Activated CD4-positive, alpha-beta T cell treated with anti-CD3 and anti-CD28 coated beads, Interleukin-2, amount 10 ng/mL, durations not matched to agents 7 days and 5 days (primary cell): ENCODE results near the gene ANTXRL. TPM values are rescaled to one million over a fixed set of nuclear protein-coding genes. Genes with fewer than 3 reads are reported as not detected.
"Not testable (repeated sequence)": the region's sequence is repeated elsewhere in the genome, so short reads cannot be mapped to it uniquely, and the experiment has no call there.

Experiments used
- CTCF ChIA-PET: fragments of 350-600 bp; sonication (Branson Sonifier 250); formaldehyde crosslinking; loops from one replicate; lab custom pipeline; 2021; ENCODE audit warnings: antibody characterized with exemption; lab: Charles Lee
- POLR2A ChIA-PET: fragments of 350-600 bp; sonication (Branson Sonifier 250); formaldehyde crosslinking; loops from one replicate; lab custom pipeline; 2021; ENCODE audit warnings: antibody characterized with exemption; lab: Charles Lee
- DNase-seq: peaks from one replicate; pipeline ENCODE4 v3.0.0-alpha.2; 2020
- H3K27ac Mint-ChIP-seq: one replicate; pipeline ENCODE4 v1.8.0; 2021; ENCODE audit warnings: mild to moderate bottlenecking, moderate library complexity, mixed read lengths
- H3K27me3 Mint-ChIP-seq: one replicate; pipeline ENCODE4 v1.8.0; 2021; ENCODE audit warnings: mixed read lengths
- H3K36me3 Mint-ChIP-seq: one replicate; pipeline ENCODE4 v1.8.0; 2021; ENCODE audit warnings: low read depth, mixed read lengths
- H3K4me1 Mint-ChIP-seq: one replicate; pipeline ENCODE4 v1.8.0; 2021; ENCODE audit warnings: mixed read lengths
- H3K4me3 Mint-ChIP-seq: one replicate; pipeline ENCODE4 v1.8.0; 2021; ENCODE audit warnings: mild to moderate bottlenecking, moderate library complexity, mixed read lengths
- H3K9me3 Mint-ChIP-seq: one replicate; pipeline ENCODE4 v1.8.0; 2021; ENCODE audit warnings: mixed read lengths
- total RNA-seq, 2 experiments: library from RNA; stranded (reverse); gene quantifications; one replicate each; pipeline ENCODE4 v1.2.3, GENCODE V29; 2021

ANTXRL gene
- total RNA-seq, 2 experiments from 2014 or later = 0.52 to 0.57 TPM

DNA sequence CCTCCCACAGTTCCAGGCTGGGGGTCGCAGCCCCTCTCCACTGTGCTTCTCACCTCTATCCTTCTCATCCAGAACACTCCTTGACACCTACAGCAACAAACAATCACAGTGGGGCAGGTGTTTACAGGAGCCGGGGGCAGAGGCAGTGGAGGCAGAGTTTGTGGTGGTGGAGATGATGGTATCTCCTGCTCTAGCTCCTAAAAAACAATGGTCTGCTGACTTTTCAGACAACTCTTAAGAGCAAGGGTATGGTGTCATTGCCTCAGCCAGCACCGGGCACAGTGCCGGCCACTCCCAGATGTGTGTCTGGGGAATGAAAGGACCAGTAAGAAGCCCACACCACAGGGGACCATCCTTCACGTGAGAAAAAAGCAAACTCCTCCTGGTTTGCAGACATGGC is 36.3 kb upstream of the ANTXRL start:
- no peaks in the 10 kb centered on the region for H3K9me3 Mint-ChIP-seq
- peaks cover 34% of the 10 kb centered on the region for H3K36me3 Mint-ChIP-seq
- POLR2A ChIA-PET = no interaction called here
- no peak overlapping the region for H3K4me3 Mint-ChIP-seq
- H3K27ac Mint-ChIP-seq = no peak overlapping the region
- no peak for DNase-seq
- CTCF ChIA-PET = interaction anchor here (1.6 kb wide), 1 partner anchor 23 kb away, joined by 3 read pairs; no protein-coding TSS in a partner anchor
- H3K4me1 Mint-ChIP-seq = peaks cover 2% of the 10 kb centered on the region
- no peaks in the 10 kb centered on the region for H3K27me3 Mint-ChIP-seq

DNA sequence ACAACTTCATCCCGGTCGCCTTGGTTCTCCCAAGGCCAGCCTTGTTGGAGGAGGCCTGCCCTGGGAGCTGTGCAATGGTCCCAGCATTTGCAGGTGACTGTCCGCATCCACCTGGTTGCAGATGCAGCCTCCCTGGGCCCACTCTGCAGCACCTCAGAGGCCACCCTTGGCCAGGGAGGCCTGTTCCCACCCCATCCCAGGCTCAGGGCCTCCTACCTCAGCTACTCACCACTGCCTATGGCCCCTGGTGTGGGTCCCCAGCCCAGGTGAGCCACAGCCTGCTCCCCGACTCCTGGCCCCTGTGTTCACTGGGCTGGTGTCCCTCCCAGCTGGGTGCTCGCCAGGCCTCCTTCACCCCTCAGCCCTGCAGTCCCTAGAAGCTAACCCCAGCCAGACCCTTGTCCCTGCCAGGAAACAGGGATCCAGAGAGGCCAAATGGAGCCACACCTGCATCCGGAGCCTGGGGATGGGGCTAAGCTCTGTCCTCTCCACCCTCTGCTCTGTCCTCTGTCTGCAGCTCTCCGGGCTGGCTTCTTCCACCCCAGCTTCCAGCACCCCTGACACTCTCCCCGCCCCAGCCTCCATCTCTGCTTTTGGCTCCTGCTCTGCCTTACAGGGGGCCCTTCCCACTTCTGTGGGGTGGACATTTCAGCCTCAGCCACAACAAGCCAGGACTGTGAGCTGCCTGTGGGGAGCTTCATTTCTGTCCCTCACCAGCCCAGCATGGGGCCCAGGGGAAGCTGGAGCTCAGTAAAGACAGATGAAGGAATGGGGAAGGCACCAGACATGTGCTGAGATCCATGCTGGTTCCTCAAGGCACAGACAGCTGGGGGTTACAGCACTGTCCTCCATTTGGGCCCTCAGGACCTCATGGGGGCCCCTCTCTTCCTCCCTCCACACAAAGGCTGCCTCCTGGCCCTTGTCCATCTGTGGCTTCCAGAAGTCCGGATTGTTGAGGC is 35.6 kb upstream of the ANTXRL start:
- ChIA-PET POLR2A (no interaction called here), CTCF (interaction anchor here (1.6 to 1.8 kb wide), 2 partner anchors 8 to 23 kb away, joined by 3 to 5 read pairs; no protein-coding TSS in a partner anchor)
- DNase-seq = peak; percentile 4
- no peak overlapping the region for H3K27ac Mint-ChIP-seq
- no peaks in the 10 kb centered on the region for H3K9me3 Mint-ChIP-seq
- H3K36me3 Mint-ChIP-seq = peaks cover 34% of the 10 kb centered on the region
- no peaks in the 10 kb centered on the region for H3K27me3 Mint-ChIP-seq
- no peak overlapping the region for H3K4me3 Mint-ChIP-seq
- H3K4me1 Mint-ChIP-seq = peaks cover 3% of the 10 kb centered on the region

DNA sequence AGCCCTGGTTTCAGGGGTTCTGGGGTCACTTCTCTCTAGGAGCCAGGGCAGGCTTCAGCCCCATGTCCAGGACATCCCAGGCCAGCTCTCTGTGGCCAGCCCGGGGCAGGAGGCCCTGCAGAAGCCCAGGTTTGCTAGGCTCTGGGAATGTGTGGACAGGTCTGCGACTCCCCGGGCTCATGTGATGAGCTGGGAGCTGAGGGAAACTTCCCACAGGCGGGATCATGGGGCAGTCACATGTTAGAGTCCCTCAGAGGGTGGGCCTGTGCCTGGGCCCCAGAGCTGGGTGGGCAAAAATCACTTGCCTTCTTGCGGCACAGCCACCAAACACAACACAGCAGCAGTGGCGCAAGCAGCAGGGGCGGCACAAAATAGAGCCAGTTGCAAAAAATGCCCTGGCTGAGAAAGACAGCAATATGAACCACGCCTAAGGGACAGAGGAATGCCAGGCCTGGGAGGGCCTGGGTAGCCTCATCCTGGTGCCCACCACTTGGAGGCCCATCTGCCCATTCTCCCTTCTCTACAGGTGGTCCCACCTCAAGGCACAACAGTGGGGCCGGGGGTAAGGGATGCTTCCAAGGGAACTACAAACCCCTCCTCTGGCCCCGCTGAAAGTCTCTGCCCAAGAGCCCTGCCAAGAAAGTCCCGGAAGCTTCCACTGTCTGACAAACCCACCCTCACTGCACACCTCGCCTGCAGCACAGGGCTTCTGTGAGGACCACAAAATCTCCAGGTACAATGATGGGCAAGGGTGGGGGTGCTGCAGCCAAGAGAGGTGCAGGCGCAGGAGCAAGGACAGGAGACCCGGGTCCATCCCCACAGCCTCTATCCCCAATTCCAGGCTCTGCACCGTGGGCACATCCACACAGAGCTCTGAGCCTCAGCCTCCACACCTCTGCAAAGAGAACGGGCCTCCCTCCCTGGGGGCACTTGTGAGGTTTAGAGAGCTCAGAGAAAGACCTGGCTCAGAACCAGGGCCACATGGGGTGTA is 34.6 kb upstream of the ANTXRL start:
- ChIA-PET POLR2A (no interaction called here), CTCF (interaction anchor here (1.6 to 1.8 kb wide), 2 partner anchors 9 to 24 kb away, joined by 3 to 5 read pairs; no protein-coding TSS in a partner anchor)
- peaks cover 4% of the 10 kb centered on the region for H3K4me1 Mint-ChIP-seq
- H3K9me3 Mint-ChIP-seq = no peaks in the 10 kb centered on the region
- H3K27ac Mint-ChIP-seq = no peak overlapping the region
- H3K36me3 Mint-ChIP-seq = peaks cover 38% of the 10 kb centered on the region
- DNase-seq = no peak
- no peak overlapping the region for H3K4me3 Mint-ChIP-seq
- H3K27me3 Mint-ChIP-seq = no peaks in the 10 kb centered on the region

DNA sequence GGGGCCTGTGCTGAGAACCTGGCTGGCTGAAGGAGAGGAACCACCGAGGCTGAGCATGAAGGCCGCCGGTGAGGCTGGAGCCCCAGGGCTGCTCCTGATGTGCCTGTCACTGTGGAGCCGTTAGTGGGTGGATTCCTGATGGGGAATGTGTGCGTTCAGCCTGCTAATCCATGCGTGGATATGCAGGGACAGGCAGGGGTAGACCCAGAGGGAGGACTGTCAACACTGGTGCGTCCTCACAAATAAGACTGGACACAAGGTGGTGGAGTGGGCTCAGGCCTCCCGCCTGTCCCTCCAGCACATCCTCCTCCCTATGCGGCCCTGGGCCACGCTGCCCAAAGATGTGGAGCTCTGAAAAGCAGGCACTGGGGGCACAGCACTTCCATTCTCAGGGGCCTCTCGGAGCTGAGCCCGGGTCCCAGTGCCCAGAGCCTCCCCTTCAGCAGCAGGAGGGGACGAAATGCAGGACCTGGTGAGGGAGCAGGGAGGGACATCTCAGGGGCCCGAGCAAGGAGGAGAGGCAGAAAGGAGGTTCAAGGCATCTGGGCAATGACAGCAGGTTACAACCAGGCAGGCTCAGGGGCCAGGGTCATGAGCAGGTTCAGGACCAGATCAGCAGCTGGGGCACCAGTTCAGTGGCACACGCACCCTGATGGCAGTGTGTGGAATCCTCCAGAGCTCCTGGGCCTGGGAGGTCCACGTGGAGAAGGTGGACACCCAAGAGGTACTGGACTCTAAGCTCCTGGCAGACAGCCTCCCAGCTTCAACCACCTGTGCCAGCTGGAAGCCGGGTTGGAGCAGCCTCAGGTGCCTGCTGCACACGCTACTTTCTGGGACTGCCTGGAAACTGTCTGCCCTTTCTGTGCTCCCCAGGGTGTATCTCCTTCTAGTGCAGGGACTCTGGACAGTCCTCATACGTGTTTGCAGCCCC is 33.5 kb upstream of the ANTXRL start:
- ChIA-PET CTCF (no interaction called here), POLR2A (no interaction called here)
- DNase-seq = no peak
- no peak overlapping the region for H3K27ac Mint-ChIP-seq
- peaks cover 44% of the 10 kb centered on the region for H3K36me3 Mint-ChIP-seq
- H3K4me3 Mint-ChIP-seq = no peak overlapping the region
- peaks cover 4% of the 10 kb centered on the region for H3K4me1 Mint-ChIP-seq
- no peaks in the 10 kb centered on the region for H3K9me3 Mint-ChIP-seq
- H3K27me3 Mint-ChIP-seq = no peaks in the 10 kb centered on the region

DNA sequence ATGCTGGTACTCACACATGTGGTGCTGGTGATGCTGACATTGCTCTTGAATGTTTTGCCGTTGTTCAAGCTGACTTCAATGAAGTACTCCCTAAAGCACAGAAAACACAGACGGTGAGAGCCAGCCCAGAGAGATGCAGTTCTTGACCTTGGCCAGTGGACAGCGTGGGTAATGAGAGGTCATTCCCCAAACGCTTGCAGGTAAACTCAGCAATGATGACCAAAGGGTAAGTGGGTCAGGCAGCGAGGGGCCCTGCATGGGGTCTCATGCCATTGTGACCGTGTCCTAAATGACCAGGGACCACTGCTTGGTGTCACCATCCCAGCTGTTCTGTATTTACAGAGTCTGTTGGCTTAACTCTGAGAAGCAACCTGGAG is 32.8 kb upstream of the ANTXRL start:
- no peak overlapping the region for H3K27ac Mint-ChIP-seq
- no peak overlapping the region for H3K4me3 Mint-ChIP-seq
- peaks cover 6% of the 10 kb centered on the region for H3K4me1 Mint-ChIP-seq
- H3K36me3 Mint-ChIP-seq = peaks cover 47% of the 10 kb centered on the region
- POLR2A ChIA-PET = no interaction called here
- no peaks in the 10 kb centered on the region for H3K9me3 Mint-ChIP-seq
- CTCF ChIA-PET = no interaction called here
- no peaks in the 10 kb centered on the region for H3K27me3 Mint-ChIP-seq
- DNase-seq = no peak

DNA sequence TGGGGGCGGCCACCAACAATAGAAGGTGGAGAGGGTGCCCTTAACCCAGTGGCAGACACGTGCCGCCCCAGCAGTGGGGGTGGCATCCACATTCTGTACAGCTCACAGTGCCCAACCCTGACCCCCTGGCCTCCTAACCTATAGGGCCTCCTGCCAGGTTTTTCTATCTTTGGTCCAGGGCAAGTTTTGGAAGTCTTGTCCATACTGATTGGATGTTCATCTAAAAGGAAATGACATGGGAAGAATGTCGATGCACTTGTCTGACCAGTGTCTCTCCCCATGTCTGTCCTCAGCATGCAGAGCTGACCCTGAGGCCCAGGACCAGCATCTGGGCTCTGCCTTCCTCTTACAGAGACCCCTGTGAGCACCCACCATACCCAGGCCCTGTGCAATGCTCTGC is 32.3 kb upstream of the ANTXRL start:
- H3K9me3 Mint-ChIP-seq = no peaks in the 10 kb centered on the region
- ChIA-PET CTCF (no interaction called here), POLR2A (no interaction called here)
- H3K4me1 Mint-ChIP-seq = peaks cover 6% of the 10 kb centered on the region
- H3K27ac Mint-ChIP-seq = no peak overlapping the region
- no peak overlapping the region for H3K4me3 Mint-ChIP-seq
- peaks cover 45% of the 10 kb centered on the region for H3K36me3 Mint-ChIP-seq
- H3K27me3 Mint-ChIP-seq = no peaks in the 10 kb centered on the region
- DNase-seq = no peak

DNA sequence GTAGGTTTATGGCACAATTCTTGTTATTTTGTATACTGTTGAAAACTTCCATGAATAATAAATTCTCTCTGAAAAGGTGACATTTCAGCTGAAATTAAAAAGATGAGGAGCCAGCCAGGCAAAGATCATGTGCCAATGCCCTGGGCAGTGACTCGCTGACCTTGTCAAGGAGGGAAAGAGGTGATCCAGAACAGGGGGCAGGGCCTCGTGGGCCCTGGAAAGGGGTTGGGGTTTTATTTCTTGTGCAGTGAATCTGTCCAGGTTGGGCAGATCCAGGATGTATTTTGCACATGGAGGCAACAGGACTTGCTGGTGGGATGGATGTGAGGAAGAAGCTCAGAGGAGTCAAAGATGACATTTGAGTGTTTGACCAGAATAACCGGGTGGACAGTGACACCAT is 31.6 kb upstream of the ANTXRL start:
- POLR2A ChIA-PET = not testable (repeated sequence)

DNA sequence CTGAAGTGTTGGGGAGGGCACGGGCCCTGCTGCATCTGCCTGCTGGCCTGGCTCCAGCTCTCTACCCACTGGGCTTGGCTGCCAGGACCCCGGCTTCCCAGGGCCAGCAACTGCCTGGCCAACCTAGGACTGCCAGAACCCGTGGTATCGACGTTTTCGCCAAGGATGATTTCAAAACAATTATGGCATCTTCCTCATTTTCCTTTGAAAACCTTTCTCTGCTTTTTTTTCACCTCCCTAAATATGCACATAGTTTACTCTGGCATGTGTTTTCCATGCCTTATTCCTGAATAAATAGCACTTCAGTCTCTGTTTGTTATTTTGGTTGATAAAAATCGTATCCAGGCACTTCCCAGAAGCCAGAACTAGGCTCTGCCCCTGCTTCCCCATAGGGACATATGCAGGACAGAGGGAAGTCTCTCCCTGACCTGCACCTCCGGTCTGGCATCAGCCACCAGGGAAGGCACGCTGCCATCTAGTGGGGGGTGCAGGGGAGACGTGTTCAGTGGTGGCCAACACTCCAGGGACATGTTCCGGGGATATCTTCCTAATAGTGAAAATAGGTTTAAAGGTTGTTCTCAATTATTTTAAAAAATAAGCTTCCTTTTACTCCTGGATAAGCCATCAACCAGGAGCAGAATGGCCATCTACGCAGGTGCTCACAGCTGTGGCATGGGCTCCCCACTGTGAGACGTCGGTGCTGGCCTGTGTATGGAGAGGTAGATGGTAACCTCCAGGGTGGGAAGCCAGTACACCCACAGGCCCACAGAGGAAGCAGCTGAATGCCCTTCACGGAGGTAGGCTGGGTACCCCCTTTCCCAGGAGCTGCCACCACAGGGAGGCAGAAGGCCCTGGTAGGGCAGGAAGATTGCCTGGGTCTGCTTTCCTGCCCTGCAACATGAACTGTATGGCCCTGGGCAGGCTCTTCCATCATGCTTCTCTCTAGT is 30.7 kb upstream of the ANTXRL start:
- POLR2A ChIA-PET = no interaction called here
- no peaks in the 10 kb centered on the region for H3K9me3 Mint-ChIP-seq
- no peak overlapping the region for H3K4me3 Mint-ChIP-seq
- peaks cover 8% of the 10 kb centered on the region for H3K4me1 Mint-ChIP-seq
- CTCF ChIA-PET = interaction anchor here (0.6 kb wide), 1 partner anchor 258 kb away, joined by 3 read pairs; no protein-coding TSS in a partner anchor
- peak; percentile 64 for DNase-seq
- H3K27ac Mint-ChIP-seq = no peak overlapping the region
- no peaks in the 10 kb centered on the region for H3K27me3 Mint-ChIP-seq
- peaks cover 55% of the 10 kb centered on the region for H3K36me3 Mint-ChIP-seq

More for the DNA sequence above, 31.6 kb upstream of the ANTXRL start:
- Mint-ChIP-seq H3K36me3 (peaks cover 47% of the 10 kb centered on the region), H3K27ac (peak overlapping the region; percentile 11)
- DNase-seq, CTCF ChIA-PET, H3K4me3 Mint-ChIP-seq, H3K4me1 Mint-ChIP-seq, H3K27me3 Mint-ChIP-seq, H3K9me3 Mint-ChIP-seq: not testable (repeated sequence)

DNA sequence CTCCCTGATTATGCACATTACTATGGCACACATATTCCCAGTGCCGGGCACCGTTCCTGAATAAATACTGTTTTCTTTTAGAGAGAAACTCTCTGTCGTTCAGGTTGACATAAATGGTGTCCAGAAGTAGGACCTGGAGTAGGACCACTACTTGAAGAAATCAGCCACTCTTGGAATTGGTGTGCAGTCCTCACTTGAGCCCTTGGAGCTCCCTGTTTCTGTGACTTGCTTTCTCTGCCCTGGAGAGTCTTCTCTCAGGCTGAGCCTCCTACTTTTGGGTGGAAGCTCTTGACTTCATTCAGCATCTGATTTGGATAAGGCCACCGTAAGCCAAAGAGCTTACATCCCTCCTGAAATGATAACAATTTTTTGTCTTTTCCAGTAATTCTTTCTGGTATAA is 29.7 kb upstream of the ANTXRL start:
- Mint-ChIP-seq H3K9me3 (no peaks in the 10 kb centered on the region), H3K36me3 (peaks cover 62% of the 10 kb centered on the region), H3K4me1 (peaks cover 11% of the 10 kb centered on the region), H3K27me3 (no peaks in the 10 kb centered on the region), H3K27ac (no peak overlapping the region), H3K4me3 (no peak overlapping the region)
- ChIA-PET POLR2A (no interaction called here), CTCF (no interaction called here)
- no peak for DNase-seq

DNA sequence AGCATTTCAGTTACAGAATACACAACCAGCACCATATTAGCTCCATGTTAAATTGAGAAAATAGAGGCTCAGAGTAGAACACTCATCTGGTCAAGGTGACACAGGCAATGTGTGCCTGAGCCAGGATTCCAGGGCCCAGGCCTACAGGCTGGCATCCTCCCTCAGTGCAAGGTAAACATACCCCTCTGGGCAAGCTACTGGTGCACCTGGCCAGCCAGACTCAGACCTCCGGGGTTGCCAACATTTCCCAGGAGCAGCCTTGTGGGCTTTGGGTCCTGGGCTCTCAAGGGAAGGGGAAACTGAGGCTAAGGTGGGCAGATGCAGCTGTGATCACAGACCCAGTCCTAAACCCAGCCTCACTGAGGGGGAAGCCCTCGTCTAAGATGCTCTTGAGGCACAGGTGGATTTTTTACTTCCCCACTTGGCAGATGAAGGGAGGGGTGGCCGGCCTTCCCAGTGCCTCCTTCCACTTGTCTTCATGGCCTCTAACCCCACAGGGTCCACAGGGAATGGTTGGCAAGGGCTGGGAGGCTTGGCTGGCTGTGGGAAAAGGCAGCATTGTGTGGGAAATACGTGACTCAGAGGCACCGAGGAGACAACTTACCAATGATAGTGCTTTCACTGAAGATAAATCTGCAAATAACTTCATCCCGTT is 23.8 kb upstream of the ANTXRL start:
- H3K4me1 Mint-ChIP-seq = peaks cover 23% of the 10 kb centered on the region
- CTCF ChIA-PET = not testable (repeated sequence)

DNA sequence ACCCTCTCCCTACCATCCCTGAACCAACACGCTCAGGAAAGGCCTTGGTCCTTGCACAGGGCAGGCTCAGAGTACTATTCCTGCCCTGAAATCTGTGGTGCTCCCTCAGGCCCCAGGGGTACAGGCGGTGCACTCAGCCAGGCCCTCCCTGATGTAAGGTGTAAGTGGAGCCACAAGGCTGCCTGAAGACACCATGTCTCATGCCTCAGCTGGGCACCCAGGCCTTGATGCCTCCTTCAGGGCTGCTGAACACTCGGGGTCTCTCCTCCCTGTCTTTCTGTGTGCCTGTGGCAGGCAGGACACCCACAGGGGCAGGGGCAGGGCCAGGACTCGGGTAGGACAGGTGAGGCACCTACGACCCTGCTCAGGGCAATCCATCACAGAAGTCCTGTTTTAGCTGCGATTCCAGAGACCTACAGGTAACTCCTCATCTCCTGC is 22.9 kb upstream of the ANTXRL start:
- Mint-ChIP-seq H3K4me1 (peaks cover 20% of the 10 kb centered on the region), H3K4me3 (no peak overlapping the region), H3K27ac (peak overlapping the region; percentile 28), H3K27me3 (no peaks in the 10 kb centered on the region), H3K9me3 (no peaks in the 10 kb centered on the region), H3K36me3 (peaks cover 55% of the 10 kb centered on the region)
- DNase-seq = no peak
- CTCF ChIA-PET = interaction anchor here (1.3 kb wide), 1 partner anchor 34 kb away, joined by 5 read pairs; no protein-coding TSS in a partner anchor
- POLR2A ChIA-PET = no interaction called here

More for the DNA sequence above, 23.8 kb upstream of the ANTXRL start:
- H3K4me3 Mint-ChIP-seq, H3K27ac Mint-ChIP-seq, H3K9me3 Mint-ChIP-seq, DNase-seq, POLR2A ChIA-PET, H3K27me3 Mint-ChIP-seq: not testable (repeated sequence)
- H3K36me3 Mint-ChIP-seq = peaks cover 58% of the 10 kb centered on the region
